ENCODE results near the gene PTX4.
A peak's percentile ranks its signal among the peaks of the same experiment; 100 is the strongest.

PTX4 gene, protein sequence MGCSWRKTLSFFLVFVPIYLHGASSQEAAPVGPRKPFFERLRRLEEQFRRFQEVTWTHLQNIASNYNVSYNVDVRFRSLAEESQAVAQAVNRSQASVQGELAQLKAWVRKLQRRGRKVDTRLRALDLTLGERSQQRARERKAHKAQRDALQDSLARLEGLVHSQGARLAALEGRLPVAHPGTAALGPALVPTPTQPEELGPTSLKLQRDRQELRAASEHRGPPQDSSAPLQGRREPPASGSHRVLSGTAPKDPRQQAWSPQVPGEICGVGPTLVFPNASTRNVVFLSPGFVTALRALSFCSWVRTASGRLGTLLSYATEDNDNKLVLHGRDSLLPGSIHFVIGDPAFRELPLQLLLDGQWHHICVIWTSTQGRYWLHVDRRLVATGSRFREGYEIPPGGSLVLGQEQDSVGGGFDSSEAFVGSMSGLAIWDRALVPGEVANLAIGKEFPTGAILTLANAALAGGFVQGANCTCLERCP

DNA sequence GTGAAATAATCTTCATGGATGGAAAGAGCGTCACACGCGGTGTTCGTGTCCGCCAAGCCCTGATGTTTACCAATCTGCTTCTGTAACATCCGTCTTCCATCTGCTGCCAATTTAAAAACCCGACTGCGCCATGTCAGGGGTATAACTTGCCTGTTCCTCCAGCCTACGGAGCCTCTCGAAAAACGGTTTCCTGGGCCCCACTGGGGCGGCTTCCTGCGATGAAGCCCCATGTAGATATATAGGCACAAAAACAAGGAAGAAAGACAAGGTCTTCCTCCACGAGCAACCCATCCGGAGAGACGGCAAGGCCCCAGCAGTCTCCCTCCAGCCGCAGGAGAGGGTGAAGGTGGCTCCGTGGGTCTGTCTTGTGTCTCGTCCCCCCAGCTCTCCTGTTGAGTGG, at the start of gene PTX4:
TSS of gene PTX4 (minus strand) at position 326 of the 400 bp plus-strand sequence. CDS start at position 291, 35 bp downstream.
- no peak for DNase-seq (ENCODE audit: low read depth in 2 of 2)

DNA sequence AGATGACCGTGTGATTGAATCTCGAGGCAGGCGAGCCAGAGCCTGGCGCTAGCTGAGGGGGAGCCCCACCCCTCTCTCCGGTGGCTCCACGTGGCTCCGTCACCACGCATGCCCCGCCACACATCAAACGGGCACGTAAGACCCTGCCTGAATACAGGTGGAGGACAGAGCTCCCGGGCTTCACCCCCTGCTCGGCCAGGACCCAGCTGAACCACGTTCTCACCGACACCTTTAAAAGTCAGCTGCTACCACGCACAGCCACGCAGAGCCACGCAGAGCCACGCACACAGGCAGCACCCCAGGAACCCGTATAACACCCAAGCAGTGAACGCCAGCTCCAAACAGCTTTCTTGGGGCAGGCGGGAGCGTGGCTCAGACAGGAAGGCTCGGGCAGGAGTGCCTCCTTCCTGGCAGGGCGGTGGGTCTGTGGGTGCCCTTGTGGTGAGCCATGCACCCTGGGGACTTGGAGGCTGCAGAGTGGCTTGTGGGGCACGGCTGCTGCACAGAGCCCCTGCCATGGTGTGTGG, 49.1 kb upstream of the PTX4 start:
- DNase-seq (ENCODE audit: low read depth in 2 of 2), result no peak

DNA sequence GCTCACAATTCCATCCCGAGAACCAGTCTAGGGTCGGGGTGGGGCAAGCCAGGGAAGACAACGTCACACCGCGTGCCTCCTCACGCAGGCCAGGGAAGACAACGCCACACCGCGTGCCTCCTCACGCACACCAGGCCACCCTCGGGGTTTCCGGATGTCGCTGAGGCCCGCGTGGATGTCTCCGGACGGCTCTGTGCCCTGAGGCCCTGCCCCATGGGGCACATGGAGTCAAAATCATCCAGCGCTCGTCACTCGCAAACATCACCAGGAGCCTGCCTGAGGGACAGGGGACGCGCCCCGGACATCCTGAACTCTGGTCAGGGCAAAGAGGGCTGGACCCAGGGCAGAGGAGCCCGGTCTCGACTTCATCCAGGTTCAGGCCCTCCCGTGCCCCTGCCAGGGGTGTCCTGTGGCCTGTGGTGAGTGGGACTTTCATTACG, 48.4 kb upstream of the PTX4 start:
- DNase-seq (ENCODE audit: low read depth in 2 of 2), result no peak

DNA sequence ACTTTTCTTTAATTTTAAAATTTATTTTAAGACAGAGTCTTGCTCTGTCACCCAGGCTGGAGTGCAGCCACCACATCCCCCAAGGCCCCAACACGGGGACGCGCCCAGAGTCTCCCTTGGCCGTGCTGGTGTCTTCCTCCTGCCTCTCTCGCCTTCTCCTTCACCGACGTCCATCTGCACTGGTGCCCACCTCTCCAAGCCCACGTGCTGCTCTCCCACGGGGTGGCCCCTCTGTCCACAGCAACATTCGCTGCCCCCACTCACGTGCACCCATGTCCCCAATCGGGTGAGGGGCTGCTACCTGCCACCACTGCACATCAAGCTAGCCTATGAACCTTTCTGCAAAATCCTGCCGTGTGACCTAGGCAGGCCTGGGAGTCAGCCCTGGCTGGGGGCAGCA, 47.9 kb upstream of the PTX4 start:
- DNase-seq (ENCODE audit: low read depth in 2 of 2), result no peak

DNA sequence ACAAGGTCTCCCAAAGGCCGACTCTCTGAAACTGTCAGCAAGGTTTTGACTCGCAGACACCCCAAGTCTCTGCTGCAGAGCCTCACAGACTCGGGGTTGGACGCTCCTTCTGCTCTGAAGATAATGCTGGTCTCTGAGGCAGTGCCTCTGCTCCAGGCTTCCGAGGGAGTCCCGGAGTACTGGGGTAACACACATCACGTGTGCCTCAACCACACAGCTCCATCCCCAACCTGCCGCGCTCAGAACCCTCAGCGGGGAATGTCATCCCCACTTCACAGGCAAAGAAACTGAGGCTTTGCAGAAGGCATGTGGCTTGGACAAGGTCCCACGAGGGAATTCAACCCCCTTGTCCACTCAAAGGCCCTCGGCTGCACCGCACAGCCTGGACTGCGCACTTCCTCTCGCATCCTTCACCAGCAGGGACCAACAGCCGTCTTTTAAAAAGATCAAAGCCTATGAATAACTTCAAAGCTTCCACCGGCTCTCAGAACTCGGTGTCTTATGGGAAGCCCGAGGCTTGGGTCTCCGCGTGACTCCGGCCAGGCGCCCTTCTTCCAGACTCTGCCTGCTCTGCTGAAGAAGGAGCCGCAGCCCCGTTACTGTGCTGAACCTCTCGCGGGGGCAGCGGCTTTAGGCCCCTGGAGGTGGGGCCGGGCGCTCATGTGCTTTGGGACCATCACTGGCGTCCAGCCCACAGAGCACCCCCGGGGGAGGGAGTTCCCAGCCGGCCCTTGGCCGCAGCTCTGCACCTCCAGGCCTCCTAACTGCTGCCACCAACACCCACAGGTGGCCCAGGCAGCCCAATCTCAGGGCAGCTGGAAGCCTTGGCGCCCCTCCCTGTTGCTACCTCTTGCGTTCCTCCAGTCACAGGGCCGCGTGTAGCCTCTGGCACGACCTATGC, 46.9 kb upstream of the PTX4 start:
- DNase-seq (ENCODE audit: low read depth in 2 of 2), result no peak

DNA sequence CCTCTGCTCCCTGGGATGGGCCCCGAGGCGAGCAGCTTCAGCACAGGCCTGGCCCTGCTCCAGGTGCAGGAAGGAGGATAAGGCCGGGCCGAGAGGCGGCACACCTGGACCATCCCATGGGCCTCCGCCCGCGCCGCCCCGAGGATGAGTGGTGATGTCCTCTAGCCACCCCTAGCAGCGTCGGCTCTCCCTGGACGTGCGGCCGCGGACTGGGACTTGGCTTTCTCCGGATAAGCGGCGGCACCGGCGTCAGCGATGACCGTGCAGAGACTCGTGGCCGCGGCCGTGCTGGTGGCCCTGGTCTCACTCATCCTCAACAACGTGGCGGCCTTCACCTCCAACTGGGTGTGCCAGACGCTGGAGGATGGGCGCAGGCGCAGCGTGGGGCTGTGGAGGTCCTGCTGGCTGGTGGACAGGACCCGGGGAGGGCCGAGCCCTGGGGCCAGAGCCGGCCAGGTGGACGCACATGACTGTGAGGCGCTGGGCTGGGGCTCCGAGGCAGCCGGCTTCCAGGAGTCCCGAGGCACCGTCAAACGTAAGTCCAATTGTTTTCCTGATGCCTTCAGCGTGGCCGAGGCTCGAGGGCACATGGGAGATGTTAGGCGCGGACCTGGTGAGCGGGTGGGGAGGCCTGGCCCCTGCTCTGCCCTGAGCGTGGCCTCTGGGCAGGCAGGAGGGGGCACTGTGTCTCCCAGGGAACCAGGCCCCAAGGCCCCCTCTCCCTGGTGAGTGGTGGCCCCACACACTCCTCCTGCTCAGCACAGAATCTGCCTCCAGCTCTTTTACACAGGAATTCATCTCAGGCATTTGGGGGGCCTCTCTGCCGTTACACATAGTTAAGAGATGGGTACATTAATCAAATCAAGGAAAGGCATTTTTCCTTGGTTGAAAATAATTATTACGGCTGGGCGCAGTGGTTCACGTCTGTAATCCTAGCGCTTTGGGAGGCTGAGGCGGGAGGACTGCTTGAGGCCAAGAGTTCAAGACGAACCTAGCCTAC, 45.6 kb upstream of the PTX4 start:
- peak in 1 of 2 donors; percentile 27 for DNase-seq (ENCODE audit: low read depth in 2 of 2)

DNA sequence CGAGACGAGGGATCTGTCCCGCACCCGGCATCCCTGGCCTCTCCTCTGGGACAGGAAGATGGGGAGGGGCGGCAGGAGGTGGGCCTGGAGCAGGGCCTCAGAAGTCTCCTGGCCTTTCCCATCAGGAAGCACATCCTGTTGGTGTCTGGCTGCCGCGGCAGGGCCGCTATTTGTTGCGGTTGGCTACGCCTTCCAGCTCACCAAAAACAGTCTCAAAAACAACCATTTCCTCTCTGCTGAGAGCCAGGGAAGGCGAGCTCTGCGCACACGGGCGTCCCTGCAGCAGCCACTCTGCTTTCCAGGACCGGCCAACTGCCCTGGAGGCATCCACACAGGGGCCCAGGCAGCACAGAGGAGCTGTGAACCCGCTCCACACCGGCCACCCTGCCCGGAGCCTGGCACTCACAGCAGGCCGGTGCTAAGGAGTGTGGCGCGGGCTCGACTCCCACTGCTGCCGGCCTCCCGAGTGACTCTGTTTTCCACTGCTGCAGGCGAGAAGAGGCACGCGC, 44.8 kb upstream of the PTX4 start, which contains the start of gene TMEM204:
TSS of gene TMEM204 (plus strand) at position 224 of the 509 bp plus-strand sequence. CDS start 610 bp downstream, outside the sequence.
- DNase-seq (ENCODE audit: low read depth in 2 of 2), result no peak

DNA sequence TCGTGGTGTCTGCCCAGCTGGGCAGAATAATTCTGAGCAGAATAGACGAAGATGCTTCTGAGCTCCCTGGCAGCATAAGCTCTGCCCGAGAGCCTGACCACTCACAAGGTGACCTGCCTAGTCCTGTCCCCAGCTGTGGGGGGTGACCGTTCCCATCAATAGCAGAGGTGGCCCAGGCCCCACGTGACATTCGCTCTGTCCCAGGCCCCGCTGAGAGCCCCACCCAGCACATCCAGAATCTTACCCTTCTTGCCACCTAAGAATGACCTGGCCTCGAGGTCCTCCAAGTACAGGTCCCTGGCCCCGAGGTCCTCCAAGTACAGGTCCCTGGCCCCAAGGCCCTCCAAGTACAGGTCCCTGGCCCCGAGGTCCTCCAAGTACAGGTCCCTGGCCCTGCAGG, 44.0 kb upstream of the PTX4 start:
- DNase-seq (ENCODE audit: low read depth in 2 of 2), result no peak

DNA sequence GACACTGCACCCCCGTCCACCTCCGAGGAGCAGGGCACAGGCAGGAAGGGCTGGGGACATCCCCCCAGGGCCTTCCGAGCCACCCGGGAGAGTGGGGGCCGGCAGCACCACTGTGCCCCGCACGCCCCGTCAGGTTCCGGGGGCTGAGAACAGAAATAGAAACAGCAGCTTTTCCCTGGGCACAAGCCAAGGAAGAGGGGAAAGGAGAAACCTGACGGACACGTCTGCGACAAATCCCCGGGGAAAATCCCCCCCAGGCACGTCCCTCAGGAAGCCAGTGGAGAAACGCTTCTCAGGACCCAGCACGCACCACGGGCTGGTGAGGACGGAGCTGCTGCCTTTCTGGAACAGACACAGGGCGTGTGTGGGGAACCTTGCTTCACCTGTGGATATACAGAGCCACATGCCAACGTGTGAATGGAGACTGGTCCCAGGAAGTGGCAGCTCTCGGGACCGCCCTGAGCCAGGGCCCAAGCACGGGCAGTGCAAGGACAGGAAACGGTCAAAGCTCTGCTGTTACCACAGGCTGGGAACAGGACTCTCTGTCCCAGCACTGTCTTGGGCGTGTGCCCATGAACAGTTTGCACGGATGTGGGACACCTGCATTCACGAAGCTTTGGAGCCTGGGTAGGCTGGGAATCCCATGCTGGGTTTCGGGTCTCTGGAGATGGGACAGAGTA, 43.5 kb upstream of the PTX4 start:
- DNase-seq (ENCODE audit: low read depth in 2 of 2), result no peak

DNA sequence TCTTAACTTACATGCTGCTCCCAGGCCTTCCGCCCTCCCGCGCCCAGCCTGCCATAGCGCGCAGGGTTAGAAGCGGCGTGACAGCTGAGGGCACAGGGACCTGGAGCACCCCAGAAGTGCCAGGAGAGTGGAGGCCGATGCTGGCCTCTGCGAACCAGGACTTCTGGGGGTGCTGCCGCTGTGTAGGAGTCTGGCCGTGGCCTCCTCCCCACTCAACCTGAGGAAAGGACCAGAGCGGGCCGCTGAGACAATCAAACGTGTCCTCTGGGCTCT, 42.8 kb upstream of the PTX4 start:
- no peak for DNase-seq (ENCODE audit: low read depth in 2 of 2)

DNA sequence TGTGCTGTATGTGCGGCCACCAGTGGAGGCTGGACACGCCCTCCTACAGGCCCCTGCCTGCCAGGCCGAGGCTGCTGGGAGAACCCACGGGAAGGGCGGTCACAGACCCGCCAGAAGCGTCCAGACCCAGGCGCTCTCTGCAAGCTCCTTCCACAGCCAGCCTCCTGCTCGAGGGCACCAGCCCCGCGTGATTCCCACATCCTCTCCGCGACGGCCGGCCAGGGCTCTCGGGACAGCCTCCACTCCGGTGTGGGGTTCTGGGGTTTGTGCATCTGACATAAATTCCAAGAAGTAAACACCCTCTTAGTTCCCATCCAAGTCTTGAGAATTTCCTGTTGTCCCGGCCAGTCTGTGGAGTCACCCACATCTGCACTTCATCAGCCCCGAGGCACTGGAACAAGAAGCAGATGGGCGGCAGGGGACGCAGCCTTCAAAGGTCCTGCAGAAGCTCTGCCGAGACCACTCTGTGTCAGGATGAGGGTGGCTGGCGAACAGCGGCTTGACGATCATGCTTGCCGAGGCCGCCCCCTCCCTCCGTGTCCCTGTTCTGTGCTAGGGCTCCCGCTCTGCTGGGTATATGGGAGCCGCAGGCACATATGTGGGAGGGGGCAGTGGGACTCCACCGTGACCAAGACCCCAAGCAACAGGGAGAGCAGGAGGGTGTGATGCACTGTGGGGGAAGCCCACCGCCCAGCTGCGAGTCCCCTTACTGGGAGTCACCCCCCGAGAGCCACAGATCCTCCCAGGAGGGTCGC, 42.3 kb upstream of the PTX4 start:
- DNase-seq (ENCODE audit: low read depth in 2 of 2), result no peak

DNA sequence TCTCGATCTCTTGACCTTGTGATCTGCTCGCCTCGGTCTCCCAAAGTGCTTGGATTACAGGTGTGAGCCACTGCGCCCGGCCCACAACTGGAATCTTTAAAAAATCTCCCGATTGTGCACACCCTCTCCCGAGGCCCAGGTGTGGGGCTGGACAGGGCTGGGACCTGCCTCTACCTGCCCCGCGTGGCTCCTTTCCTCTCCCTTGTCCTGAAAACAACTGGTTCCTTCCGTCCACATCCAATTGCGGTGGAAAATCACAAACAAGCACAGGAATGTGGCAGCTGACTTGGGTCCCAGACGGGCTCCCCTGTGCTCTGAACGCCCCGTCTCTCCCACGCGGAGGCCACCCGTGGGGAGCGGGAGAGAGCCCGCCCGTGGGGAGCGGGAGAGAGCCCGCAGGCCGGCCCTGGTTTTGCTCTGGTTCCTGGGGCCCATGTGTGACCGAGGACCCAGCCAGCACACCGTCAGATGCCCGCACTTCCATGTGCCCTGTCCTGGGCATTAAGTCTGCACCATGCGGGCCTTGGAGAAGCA, 41.7 kb upstream of the PTX4 start:
- DNase-seq (ENCODE audit: low read depth in 2 of 2), result no peak

DNA sequence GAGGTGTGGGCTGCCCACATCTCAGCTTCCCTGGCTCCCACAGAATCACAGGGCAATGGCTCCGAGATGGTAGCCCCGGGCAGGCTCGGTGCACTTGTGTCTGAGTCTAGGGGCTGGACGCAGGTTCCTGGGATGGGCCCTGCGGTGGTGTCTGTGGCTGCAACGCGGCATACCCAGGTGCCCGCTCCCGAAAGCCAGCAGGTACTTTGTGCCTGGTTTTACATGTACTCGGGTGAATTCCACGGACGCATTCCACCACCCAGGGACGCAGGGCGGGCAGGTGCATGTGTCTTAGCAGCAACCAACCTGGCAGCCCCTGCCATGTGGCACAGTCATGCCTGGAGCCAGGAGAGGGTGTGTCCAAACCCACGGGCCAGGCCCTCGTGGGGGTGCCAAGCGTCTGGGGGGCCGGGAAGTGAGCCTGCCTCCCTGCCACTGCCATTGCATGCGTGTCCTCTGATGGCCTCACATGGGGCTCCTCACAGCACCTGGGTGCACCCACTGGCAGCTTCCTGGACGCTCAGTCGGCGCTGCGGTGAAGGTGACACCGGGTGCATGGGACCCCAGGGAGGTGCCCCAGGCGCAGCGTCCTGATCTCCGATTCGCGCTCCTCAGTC, 40.3 kb upstream of the PTX4 start:
- DNase-seq (ENCODE audit: low read depth in 2 of 2), result no peak

DNA sequence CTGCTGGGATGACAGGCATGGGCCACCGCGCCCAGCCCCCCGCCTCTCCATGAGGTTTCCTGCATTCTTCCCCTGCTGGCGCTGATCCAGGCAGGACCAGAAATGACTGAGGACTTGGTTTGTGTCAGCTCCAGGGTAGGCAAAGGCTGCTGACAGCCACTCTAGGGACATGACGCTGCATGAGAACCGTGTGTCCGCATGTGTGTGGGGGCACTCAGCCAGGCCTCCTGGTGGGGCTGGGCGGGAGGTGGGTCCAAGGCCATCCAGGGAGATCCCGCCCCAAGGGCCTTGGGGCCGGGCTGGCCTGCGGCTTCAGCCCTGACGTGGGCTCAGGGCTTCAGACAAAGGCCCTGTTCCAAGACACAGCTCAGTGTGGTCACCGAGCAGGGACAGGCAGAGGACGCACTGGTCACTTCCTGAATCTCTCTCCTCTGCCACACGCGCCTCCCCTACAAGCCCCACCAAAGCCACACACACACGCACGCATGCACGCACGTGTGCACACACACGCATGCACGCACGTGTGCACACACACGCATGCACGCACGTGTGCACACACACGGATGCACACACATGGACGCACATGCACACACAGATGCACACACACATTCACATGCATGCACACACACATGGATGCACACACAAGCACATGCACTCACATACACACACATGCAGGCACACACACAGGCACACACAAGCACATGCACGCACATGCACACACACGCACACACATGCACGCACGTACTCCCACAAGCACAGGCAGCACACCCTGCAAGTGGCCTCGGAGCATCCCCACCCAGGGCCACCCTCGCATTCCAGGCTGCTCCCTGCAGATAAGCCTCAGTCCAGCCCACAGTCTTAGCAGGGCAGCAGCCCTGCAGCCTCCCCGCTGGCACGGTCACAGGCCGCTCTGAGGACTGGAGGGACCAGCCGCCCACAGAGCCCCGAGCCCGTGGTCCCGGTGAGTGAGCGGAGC, 39.4 kb upstream of the PTX4 start:
- no peak for DNase-seq (ENCODE audit: low read depth in 2 of 2)

DNA sequence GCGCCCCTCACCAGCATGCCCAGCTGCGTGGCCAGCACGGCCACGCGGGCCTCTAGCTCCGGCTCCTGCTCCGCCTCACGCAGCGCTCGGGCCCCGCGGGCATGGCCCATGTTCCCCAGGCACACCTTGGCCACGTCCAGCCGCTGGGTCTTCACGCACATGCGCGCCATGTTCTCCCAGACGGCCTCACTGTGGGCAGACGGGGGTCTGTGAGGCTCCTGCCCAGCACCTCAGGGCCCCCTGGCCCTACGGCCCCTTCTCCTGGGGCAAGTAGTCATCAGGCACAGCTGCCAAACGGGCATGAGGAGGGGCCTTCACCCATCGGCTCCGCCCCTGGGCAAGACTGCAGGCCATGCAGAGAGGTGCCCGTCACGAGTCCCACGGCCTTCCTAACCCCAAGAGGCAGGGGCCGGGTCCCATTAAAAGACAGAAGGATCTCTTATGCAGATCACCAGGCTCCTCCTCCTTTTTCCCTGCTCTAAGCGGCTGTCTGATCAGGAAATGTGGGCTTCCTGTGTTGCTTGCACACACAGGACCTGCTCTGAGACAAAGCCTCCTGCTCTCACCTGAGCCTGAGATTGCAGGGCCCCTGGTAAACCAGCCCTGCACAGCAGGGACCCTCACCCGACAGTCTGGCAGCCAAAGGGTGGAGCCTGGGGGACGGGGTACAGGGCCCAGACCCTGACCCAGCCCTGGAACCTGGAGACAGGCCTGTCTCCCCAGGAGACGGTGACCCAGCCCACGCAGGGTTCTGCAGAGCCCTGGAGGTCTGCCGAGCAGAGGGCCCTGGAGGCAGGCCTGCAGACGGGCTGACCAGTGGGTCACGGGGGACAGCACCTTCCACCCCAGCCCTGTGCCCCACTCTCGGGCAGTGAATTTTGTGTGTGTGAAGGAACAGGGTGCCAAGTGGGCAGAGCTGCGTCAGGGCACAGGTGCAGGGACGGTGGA, 38.1 kb upstream of the PTX4 start:
- no peak for DNase-seq (ENCODE audit: low read depth in 2 of 2)

DNA sequence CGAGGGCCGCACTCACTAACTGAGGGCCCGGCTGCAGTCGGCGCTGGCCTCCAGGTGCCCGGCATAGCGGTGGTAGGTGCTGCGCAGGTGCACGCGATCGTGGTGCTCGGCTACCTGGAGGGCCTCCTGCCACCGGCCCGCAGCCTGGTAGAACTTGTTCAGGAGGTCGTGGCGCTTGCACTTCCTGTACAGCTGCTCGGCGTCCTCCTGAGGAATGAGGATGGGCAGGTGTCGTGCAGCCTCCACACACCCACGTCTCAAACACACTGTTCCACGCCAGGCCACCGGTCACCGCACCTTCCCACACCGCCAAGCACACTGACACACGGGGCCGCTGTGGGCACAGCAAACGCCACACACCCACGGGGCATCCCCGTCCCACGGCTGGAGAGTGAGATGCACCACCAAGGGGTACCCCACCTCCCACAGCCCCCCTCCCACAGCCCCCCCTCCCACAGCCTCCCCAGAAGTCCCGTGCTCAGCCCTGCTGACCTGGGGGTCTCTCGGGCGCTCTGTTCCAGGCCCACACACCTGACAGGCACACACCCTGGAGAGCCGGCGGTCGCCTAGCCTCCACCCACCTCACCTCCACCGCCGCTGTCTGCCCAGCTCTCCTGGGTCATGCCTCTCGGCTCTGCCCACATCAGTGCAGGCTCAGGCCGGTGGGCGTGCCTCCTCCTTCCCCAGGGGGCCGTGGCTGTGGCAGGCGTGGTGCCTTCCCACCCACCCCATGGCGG, 37.3 kb upstream of the PTX4 start:
- no peak for DNase-seq (ENCODE audit: low read depth in 2 of 2)
